Neural cell (in vitro differentiated cells): Measurements from ENCODE around the gene RNLS.

Source experiments
- POLR2AphosphoS5 ChIP-seq: IDR thresholded peaks from 2 replicates; pipeline ENCODE4 v1.6.1; 2012
- TF ChIP-seq, protein P1 (sequence below): fragments of 450-650 bp; IDR thresholded peaks from 2 replicates; pipeline ENCODE4 v1.5.1; 2014; ENCODE audit warnings: antibody characterized with exemption, mild to moderate bottlenecking, moderate library complexity; ENCODE audit not compliant: poor library complexity, severe bottlenecking

DNA sequence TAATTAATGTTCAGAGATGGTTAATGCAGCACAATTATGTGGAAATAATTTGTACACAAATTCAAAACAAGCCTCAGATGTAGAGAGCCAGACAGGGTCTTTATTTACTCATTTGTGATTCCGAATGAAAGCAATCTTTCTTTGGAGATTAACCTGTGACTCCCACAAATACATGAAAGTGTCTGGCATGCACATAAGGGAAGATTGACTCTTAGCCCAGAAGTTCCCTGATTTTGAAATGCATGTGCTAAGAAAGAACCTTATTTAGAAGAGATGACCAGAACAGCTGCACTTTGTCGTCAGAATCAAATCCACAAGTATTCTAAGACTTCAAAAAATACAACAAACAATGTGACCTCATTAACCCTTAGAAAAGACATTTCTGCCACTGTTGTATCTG is 45.1 kb downstream of the RNLS start:
- TF ChIP-seq, protein P1, sequence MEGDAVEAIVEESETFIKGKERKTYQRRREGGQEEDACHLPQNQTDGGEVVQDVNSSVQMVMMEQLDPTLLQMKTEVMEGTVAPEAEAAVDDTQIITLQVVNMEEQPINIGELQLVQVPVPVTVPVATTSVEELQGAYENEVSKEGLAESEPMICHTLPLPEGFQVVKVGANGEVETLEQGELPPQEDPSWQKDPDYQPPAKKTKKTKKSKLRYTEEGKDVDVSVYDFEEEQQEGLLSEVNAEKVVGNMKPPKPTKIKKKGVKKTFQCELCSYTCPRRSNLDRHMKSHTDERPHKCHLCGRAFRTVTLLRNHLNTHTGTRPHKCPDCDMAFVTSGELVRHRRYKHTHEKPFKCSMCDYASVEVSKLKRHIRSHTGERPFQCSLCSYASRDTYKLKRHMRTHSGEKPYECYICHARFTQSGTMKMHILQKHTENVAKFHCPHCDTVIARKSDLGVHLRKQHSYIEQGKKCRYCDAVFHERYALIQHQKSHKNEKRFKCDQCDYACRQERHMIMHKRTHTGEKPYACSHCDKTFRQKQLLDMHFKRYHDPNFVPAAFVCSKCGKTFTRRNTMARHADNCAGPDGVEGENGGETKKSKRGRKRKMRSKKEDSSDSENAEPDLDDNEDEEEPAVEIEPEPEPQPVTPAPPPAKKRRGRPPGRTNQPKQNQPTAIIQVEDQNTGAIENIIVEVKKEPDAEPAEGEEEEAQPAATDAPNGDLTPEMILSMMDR, result no peak
- TF ChIP-seq POLR2AphosphoS5, result no peak
